Measurements from ENCODE around the gene POLR1F. TPM values are rescaled to one million over a fixed set of nuclear protein-coding genes. Genes with fewer than 3 reads are reported as not detected.

The POLR1F gene
- total RNA-seq, 2 donors from 2014 or later = 12.3 to 13.3 TPM

- no peaks in the 10 kb centered on the region for H3K9me3 ChIP-seq
- H3K27me3 ChIP-seq = no peaks in the 10 kb centered on the region
- no peak for DNase-seq
- no peak overlapping the region for H3K9ac ChIP-seq (ENCODE audit: low read depth in 2 of 2, low read length in 2 of 2)
- intact Hi-C loops (cut with DNase I) = loop anchor here (10.0 kb wide), 1 partner anchor 571 kb away; no protein-coding TSS in a partner anchor
- no peak overlapping the region for H3K27ac ChIP-seq
- no peak for TF ChIP-seq CTCF (IDR thresholded peaks at IDR 0.05)
- H3K36me3 ChIP-seq = no peaks in the 10 kb centered on the region
- no peak overlapping the region for H3K4me3 ChIP-seq
- H3K4me1 ChIP-seq = no peaks in the 10 kb centered on the region
These were observed 35.2 kb upstream of the POLR1F start for GRCh38 chr7:19744075-19744474.

- Histone ChIP-seq H3K4me3 (no peak overlapping the region), H3K27me3 (no peaks in the 10 kb centered on the region), H3K27ac (no peak overlapping the region), H3K9me3 (no peaks in the 10 kb centered on the region), H3K4me1 (no peaks in the 10 kb centered on the region), H3K9ac (ENCODE audit: low read depth in 2 of 2, low read length in 2 of 2) (no peak overlapping the region), H3K36me3 (no peaks in the 10 kb centered on the region)
- intact Hi-C loops (cut with DNase I) = no loop called here
- TF ChIP-seq CTCF (IDR thresholded peaks at IDR 0.05) = no peak
- no peak for DNase-seq
These were observed 19.9 kb upstream of the POLR1F start for GRCh38 chr7:19728716-19729115.

GRCh38 chr7:19725770-19726169, 16.9 kb upstream of the POLR1F start:
- no peak for TF ChIP-seq CTCF (IDR thresholded peaks at IDR 0.05)
- DNase-seq = no peak
- no peak overlapping the region for H3K9ac ChIP-seq (ENCODE audit: low read depth in 2 of 2, low read length in 2 of 2)
- no peak overlapping the region for H3K27ac ChIP-seq
- H3K27me3 ChIP-seq = no peaks in the 10 kb centered on the region
- no peaks in the 10 kb centered on the region for H3K9me3 ChIP-seq
- no peaks in the 10 kb centered on the region for H3K4me1 ChIP-seq
- intact Hi-C loops (cut with DNase I) = no loop called here
- H3K4me3 ChIP-seq = no peak overlapping the region
- H3K36me3 ChIP-seq = no peaks in the 10 kb centered on the region

- no peaks in the 10 kb centered on the region for H3K36me3 ChIP-seq
- intact Hi-C loops (cut with DNase I) = loop anchor here (10.0 kb wide), 1 partner anchor 599 kb away; no protein-coding TSS in a partner anchor
- no peak overlapping the region for H3K9ac ChIP-seq (ENCODE audit: low read depth in 2 of 2, low read length in 2 of 2)
- no peak for TF ChIP-seq CTCF (IDR thresholded peaks at IDR 0.05)
- H3K4me1 ChIP-seq = no peaks in the 10 kb centered on the region
- H3K27ac ChIP-seq = no peak overlapping the region
- H3K9me3 ChIP-seq = no peaks in the 10 kb centered on the region
- no peak for DNase-seq
- H3K4me3 ChIP-seq = no peak overlapping the region
- H3K27me3 ChIP-seq = no peaks in the 10 kb centered on the region
These were observed 6.7 kb upstream of the POLR1F start for GRCh38 chr7:19715499-19715898.

- TF ChIP-seq CTCF (IDR thresholded peaks at IDR 0.05) = peak; percentile 39
- Histone ChIP-seq H3K4me1 (no peaks in the 10 kb centered on the region), H3K9ac (ENCODE audit: low read depth in 2 of 2, low read length in 2 of 2) (no peak overlapping the region), H3K27ac (no peak overlapping the region), H3K9me3 (no peaks in the 10 kb centered on the region), H3K4me3 (no peak overlapping the region), H3K27me3 (no peaks in the 10 kb centered on the region), H3K36me3 (no peaks in the 10 kb centered on the region)
- intact Hi-C loops (cut with DNase I) = loop anchor here (5.0 to 10.0 kb wide), 2 partner anchors 601 to 884 kb away; no protein-coding TSS in a partner anchor
- DNase-seq = no peak
These were observed 4.8 kb upstream of the POLR1F start for GRCh38 chr7:19713676-19714075.

GRCh38 chr7:19709249-19709578, 377 bp upstream of the POLR1F start:
- Histone ChIP-seq H3K4me1 (no peaks in the 10 kb centered on the region), H3K27me3 (no peaks in the 10 kb centered on the region), H3K27ac (no peak overlapping the region), H3K9ac (ENCODE audit: low read depth in 2 of 2, low read length in 2 of 2) (no peak overlapping the region), H3K9me3 (no peaks in the 10 kb centered on the region), H3K36me3 (no peaks in the 10 kb centered on the region), H3K4me3 (peak overlapping the region; percentile 90)
- intact Hi-C loops (cut with DNase I) = no loop called here
- no peak for DNase-seq
- peak; percentile 7 for TF ChIP-seq CTCF (IDR thresholded peaks at IDR 0.05)

Data from colonic mucosa (tissue), 4 donors.